ENCODE results near the gene OBP2B.

- TF ChIP-seq REST (IDR thresholded peaks at IDR 0.05) (no peak), CTCF (IDR thresholded peaks at IDR 0.05) (no peak), JUN (IDR thresholded peaks at IDR 0.05) (no peak), ZSCAN20 (CRISPR knock-in tag; IDR thresholded peaks at IDR 0.05) (no peak), USF2 (IDR thresholded peaks at IDR 0.05) (no peak), MAX (IDR thresholded peaks at IDR 0.05) (no peak), TP53 (CRISPR knock-in tag; IDR thresholded peaks at IDR 0.05) (no peak), MAZ (IDR thresholded peaks at IDR 0.05; ENCODE audit: borderline replicate concordance, low read depth, low read length) (no peak), FOSL2 (IDR thresholded peaks at IDR 0.05) (no peak), FOSL2 (CRISPR knock-in tag; IDR thresholded peaks at IDR 0.05) (no peak), POLR2A (IDR thresholded peaks at IDR 0.05; ENCODE audit: low read length) (no peak)
These were observed 2.8 kb downstream of the OBP2B start for GRCh38 chr9:133205996-133206931.
